Astrocyte (in vitro differentiated cells and primary cell): ENCODE results near the gene ZBTB2.

Experiments used
- EZH2 ChIP-seq: IDR thresholded peaks from 2 replicates; pipeline ENCODE4 v1.6.1; 2012; ENCODE audit warnings: mild to moderate bottlenecking, low read length, inconsistent platforms; ENCODE audit not compliant: insufficient read depth
- TF ChIP-seq, protein P1 (sequence below): IDR thresholded peaks from 2 replicates; pipeline ENCODE4 v1.5.1; 2011; ENCODE audit warnings: low read depth, mild to moderate bottlenecking, inconsistent platforms, low read length, moderate library complexity; ENCODE audit not compliant: insufficient read depth

DNA sequence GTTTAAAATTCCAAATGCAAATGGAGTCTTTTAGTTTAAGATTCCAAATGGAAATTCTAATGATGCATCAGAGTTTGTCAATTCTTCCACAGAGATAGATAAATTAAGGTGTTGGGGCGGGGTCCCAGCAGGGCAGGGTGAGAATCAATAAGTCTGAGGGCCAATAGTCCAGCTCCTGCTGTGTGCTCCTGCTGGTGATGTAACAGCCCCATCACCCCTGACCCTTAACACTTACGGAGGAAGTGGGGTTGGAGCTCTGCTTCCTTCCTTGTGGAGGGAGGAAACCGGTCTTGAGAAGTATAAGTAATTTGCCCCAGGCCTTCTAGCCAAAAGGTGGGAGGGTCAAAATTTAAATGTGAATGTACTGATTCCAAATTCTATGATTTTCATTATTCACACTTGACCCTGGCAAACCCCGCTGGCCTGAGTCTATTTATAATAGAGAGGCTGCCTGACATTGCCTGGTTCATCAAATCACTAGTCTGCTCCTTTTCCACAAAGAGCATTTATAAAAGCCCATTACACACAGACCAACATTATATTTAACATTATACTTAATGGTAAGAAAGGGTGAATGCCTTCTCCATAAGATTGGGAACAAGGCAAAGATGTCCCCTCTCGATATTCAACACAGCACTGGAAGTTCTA lies 17.2 kb downstream of the ZBTB2 start:
- TF ChIP-seq, protein P1, sequence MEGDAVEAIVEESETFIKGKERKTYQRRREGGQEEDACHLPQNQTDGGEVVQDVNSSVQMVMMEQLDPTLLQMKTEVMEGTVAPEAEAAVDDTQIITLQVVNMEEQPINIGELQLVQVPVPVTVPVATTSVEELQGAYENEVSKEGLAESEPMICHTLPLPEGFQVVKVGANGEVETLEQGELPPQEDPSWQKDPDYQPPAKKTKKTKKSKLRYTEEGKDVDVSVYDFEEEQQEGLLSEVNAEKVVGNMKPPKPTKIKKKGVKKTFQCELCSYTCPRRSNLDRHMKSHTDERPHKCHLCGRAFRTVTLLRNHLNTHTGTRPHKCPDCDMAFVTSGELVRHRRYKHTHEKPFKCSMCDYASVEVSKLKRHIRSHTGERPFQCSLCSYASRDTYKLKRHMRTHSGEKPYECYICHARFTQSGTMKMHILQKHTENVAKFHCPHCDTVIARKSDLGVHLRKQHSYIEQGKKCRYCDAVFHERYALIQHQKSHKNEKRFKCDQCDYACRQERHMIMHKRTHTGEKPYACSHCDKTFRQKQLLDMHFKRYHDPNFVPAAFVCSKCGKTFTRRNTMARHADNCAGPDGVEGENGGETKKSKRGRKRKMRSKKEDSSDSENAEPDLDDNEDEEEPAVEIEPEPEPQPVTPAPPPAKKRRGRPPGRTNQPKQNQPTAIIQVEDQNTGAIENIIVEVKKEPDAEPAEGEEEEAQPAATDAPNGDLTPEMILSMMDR, result no peak
- TF ChIP-seq EZH2, result no peak
